ENCODE results near the gene GABBR2.

DNA sequence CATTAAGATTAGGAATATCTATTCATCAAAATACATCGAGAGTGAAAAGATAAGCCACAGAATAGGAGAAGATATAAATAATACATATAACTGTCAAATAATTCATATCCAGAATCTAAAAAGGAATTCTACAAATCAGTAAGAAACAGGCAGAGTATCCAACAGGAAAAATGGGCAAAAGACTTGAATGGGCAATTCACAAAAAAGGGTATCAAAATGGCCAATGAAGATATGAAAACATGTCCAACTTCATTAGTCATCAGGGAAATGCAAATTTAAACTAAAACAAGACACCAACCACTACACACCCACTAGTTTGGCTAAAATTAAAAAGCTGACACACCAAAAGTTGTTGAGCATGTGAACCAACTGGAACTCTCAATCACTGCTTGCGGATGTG is 246.4 kb downstream of the GABBR2 start:
- TF ChIP-seq CTCF (IDR thresholded peaks at IDR 0.05) (no peak), POLR2A (IDR thresholded peaks at IDR 0.05) (no peak)
